Stomach (tissue), 9 donors: ENCODE measurements around the gene TKFC. TPM values are rescaled to one million over a fixed set of nuclear protein-coding genes. Genes with fewer than 3 reads are reported as not detected.

Experiments used
- DNase-seq, 2 donors: peaks; one replicate each; pipeline versions ENCODE4 v3.0.0 to v3.0.0-alpha.2; 2013 to 2019
- H3K27ac ChIP-seq, 5 donors: fragments of 200-600 bp in 4 of 5; sonication (generic) in 4 of 5; one replicate each; pipeline ENCODE4 v1.5.1; 2013 to 2019; ENCODE audit warnings: mild to moderate bottlenecking in 1 of 5, moderate library complexity in 1 of 5
- H3K27me3 ChIP-seq, 3 donors: fragments of 200-600 bp; sonication (generic); one replicate each; pipeline ENCODE4 v1.5.1; 2017 to 2019; ENCODE audit warnings: mixed run types in 1 of 3
- H3K36me3 ChIP-seq, 4 donors: fragments of 200-600 bp; sonication (generic); 1 replicate in 3 of 4; 2 replicates in 1 of 4; pipeline ENCODE4 v1.5.1; 2016 to 2019
- H3K4me1 ChIP-seq, 4 donors: fragments of 200-600 bp; sonication (generic); one replicate each; pipeline ENCODE4 v1.5.1; 2016 to 2019
- H3K4me3 ChIP-seq, 4 donors: fragments of 200-600 bp; sonication (generic) in 3 of 4; one replicate each; pipeline ENCODE4 v1.5.1; 2016 to 2019; ENCODE audit warnings: mild to moderate bottlenecking in 1 of 4
- H3K9me3 ChIP-seq, 4 donors: fragments of 200-600 bp; sonication (generic); one replicate each; pipeline ENCODE4 v1.5.1; 2016 to 2019
- CTCF ChIP-seq, 7 experiments: fragments of 450-650 bp in 4 of 7; fragments of 200-600 bp in 3 of 7; sonication (generic) in 3 of 7; IDR thresholded peaks; one replicate each; pipeline ENCODE4 v1.5.1; 2016 to 2019; ENCODE audit warnings: antibody characterized with exemption in 7 of 7, control low read depth in 2 of 7, mild to moderate bottlenecking in 1 of 7
- EP300 ChIP-seq: sonication (generic); formaldehyde crosslinking; IDR thresholded peaks from one replicate; pipeline ENCODE4 v1.6.1; 2017; ENCODE audit warnings: antibody characterized with exemption
- POLR2A ChIP-seq, 4 donors: fragments of 450-650 bp; IDR thresholded peaks; one replicate each; pipeline ENCODE4 v1.6.1; 2016; ENCODE audit warnings: antibody characterized with exemption in 4 of 4, control low read depth in 2 of 4, mild to moderate bottlenecking in 1 of 4, moderate library complexity in 1 of 4
- POLR2AphosphoS5 ChIP-seq, 3 donors: sonication (generic); formaldehyde crosslinking; IDR thresholded peaks; one replicate each; pipeline ENCODE4 v1.6.1; 2016; ENCODE audit warnings: antibody characterized with exemption in 3 of 3
- WGBS, 5 donors: extraction: QIAGEN DNeasy Blood & Tissue Kit in 3 of 5; methylation state at CpG; one replicate each; pipeline versions ENCODE4 v1.1.5 to v1.1.7; 2013 to 2018; 5-methylcytosine and 5-hydroxymethylcytosine counted together
- intact Hi-C: fragments of 100-400 bp; cut with DNase I; formaldehyde crosslinking; loops from one replicate; pipeline ENCODE4 v1.15.1; 2023; ENCODE audit warnings: low total_unique reads
- polyA plus RNA-seq, 3 donors: library from polyadenylated mRNA; stranded (reverse); fragments of 200-250 nt; gene quantifications; one replicate each; pipeline ENCODE4 v1.2.3, GENCODE V29; 2013
- total RNA-seq, 5 donors: library from RNA; depleted of rRNA; stranded (reverse); fragments of >200 nt; gene quantifications; one replicate each; pipeline versions ENCODE4 v1.1.0 to v1.2.3, GENCODE V29; 2014 to 2016
- donor health status: healthy with polysubstance abuse.
- donor health status: Bipolar disorder and iron deficiency.
- donor health status: healthy.

Gene TKFC
- total and polyA plus RNA-seq, 8 donors: 20.6 to 136 (median 42.1) TPM

GRCh38 chr11:61336171-61336935, 3.3 kb downstream of the TKFC start:
- WGBS, 5 donors: 30 to 63% (median 31%) methylated on average over 4 to 8 of the region's 8 CpGs
- intact Hi-C loops: no loop called here

DNA sequence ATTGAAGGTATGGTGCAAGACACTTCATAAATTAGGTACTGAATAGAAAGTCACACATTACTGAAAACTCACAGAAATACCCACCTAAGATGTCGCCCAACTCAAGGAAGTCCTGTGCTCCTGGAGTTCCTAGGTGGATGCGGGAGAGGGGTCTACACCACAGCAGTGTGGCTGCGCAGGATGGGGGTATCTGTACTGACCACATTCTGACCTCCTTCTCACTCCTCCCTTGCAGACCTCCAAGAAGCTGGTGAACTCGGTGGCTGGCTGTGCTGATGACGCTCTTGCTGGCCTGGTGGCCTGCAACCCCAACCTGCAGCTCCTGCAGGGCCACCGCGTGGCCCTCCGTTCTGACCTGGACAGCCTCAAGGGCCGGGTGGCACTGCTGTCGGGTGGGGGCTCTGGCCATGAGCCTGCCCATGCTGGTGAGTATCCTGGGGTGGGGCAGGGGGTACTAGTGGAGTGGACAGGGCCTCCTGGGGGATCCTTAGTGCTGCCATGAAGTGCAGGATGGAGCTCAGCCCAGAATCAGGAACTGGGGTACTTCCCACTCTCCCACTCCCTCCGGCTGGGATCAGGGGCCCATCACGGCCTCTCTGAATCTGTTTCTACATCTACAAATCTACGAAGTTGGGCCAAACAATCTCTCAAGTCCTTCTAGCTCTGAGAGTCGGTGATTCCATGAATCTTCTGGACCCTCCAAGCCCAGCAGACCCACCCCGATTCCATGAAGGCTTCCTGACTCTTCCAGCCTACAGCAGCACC, 4.9 kb downstream of the TKFC start:
- no peaks in the 10 kb centered on the region for H3K27me3 ChIP-seq
- H3K36me3 ChIP-seq: peaks cover 0 to 45% (median 41%) of the 10 kb centered on the region in 4 donors
- intact Hi-C loops: no loop called here
- no peak for DNase-seq
- H3K27ac ChIP-seq: no peak overlapping the region
- 94 to 97% (median 96%) methylated on average over 15 of the region's 15 CpGs for WGBS, 5 donors
- H3K4me1 ChIP-seq: peaks cover 10 to 33% (median 28%) of the 10 kb centered on the region in 4 donors
- no peaks in the 10 kb centered on the region for H3K9me3 ChIP-seq
- TF ChIP-seq EP300: no peak
- no peak for TF ChIP-seq POLR2A (IDR thresholded peaks at IDR 0.05)
- TF ChIP-seq POLR2AphosphoS5 (IDR thresholded peaks at IDR 0.05): no peak
- TF ChIP-seq CTCF (IDR thresholded peaks at IDR 0.05): no peak
- H3K4me3 ChIP-seq: no peak overlapping the region

More at GRCh38 chr11:61336171-61336935, 3.3 kb downstream of the TKFC start:
- no peak overlapping the region for H3K4me3 ChIP-seq
- peak overlapping the region; percentile 54 to 93 (median 75) for H3K27ac ChIP-seq
- H3K9me3 ChIP-seq: no peaks in the 10 kb centered on the region
- H3K27me3 ChIP-seq: no peaks in the 10 kb centered on the region
- peaks cover 17 to 44% (median 38%) of the 10 kb centered on the region in 4 donors for H3K4me1 ChIP-seq
- H3K36me3 ChIP-seq: peaks cover 0 to 31% (median 26%) of the 10 kb centered on the region in 4 donors
- TF ChIP-seq POLR2AphosphoS5 (IDR thresholded peaks at IDR 0.05) (peak in 2 of 3 donors; percentile 7 to 70), CTCF (IDR thresholded peaks at IDR 0.05) (peak in 6 of 7 experiments; percentile 74 to 98 (median 95)), POLR2A (IDR thresholded peaks at IDR 0.05) (no peak), EP300 (no peak)
- DNase-seq: peak; percentile 90 to 95

GRCh38 chr11:61338783-61339489, 5.9 kb downstream of the TKFC start:
- Histone ChIP-seq H3K4me3 (no peak overlapping the region), H3K27me3 (no peaks in the 10 kb centered on the region), H3K4me1 (peaks cover 5 to 28% (median 22%) of the 10 kb centered on the region in 4 donors), H3K27ac (no peak overlapping the region), H3K9me3 (no peaks in the 10 kb centered on the region), H3K36me3 (peaks cover 0 to 56% (median 51%) of the 10 kb centered on the region in 4 donors)
- intact Hi-C loops: no loop called here
- no peak for DNase-seq
- 89 to 95% (median 93%) methylated on average over 19 to 26 of the region's 26 CpGs for WGBS, 5 donors
- TF ChIP-seq POLR2AphosphoS5 (IDR thresholded peaks at IDR 0.05): no peak
- no peak for TF ChIP-seq CTCF (IDR thresholded peaks at IDR 0.05)
- TF ChIP-seq POLR2A (IDR thresholded peaks at IDR 0.05): no peak
- no peak for TF ChIP-seq EP300

DNA sequence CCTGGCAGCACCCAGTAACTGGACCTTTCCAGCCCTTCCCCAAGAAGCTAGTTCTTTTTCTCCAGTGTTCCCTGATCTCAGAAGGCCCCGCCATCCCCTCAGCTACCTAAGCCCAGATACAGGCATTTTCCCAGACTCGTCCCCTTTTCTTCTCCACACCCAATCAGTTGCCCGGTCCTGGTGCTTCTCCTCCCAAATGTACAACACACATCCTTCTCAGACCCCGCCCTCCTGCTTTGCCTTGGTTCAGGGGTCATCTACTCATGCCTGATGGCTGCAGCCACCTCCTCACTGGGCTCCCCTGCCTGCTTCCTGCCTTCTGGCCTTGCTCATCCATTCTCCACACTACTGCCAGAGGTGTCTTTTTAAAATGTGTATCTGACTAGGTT, 6.5 kb downstream of the TKFC start:
- Histone ChIP-seq H3K27ac (no peak overlapping the region), H3K27me3 (no peaks in the 10 kb centered on the region), H3K36me3 (peaks cover 0 to 58% (median 54%) of the 10 kb centered on the region in 4 donors), H3K4me1 (peaks cover 4 to 23% (median 17%) of the 10 kb centered on the region in 4 donors), H3K9me3 (no peaks in the 10 kb centered on the region), H3K4me3 (no peak overlapping the region)
- DNase-seq: no peak
- no peak for TF ChIP-seq CTCF (IDR thresholded peaks at IDR 0.05)
- TF ChIP-seq POLR2AphosphoS5 (IDR thresholded peaks at IDR 0.05): no peak
- no peak for TF ChIP-seq EP300
- TF ChIP-seq POLR2A (IDR thresholded peaks at IDR 0.05): no peak
- 79 to 93% (median 82%) methylated on average over 4 of the region's 4 CpGs for WGBS, 5 donors
- intact Hi-C loops: no loop called here
